Type B pancreatic cell (in vitro differentiated cells): Measurements from ENCODE around the gene PHF13. TPM values are rescaled to one million over a fixed set of nuclear protein-coding genes. Genes with fewer than 3 reads are reported as not detected.

Experiments used
- DNase-seq: peaks from one replicate; pipeline ENCODE4 v3.0.0; 2021; ENCODE audit warnings: mixed read lengths; ENCODE audit not compliant: unreplicated experiment; ENCODE audit errors: extremely low spot score
- H3K27ac Mint-ChIP-seq: 2 replicates; pipeline ENCODE4 v1.8.0; 2021; ENCODE audit warnings: mild to moderate bottlenecking, mixed read lengths
- H3K27me3 Mint-ChIP-seq: 2 replicates; pipeline ENCODE4 v1.8.0; 2021; ENCODE audit warnings: mixed read lengths
- H3K36me3 Mint-ChIP-seq: 2 replicates; pipeline ENCODE4 v1.8.0; 2021; ENCODE audit warnings: mixed read lengths
- H3K4me1 Mint-ChIP-seq: one replicate; pipeline ENCODE4 v1.8.0; 2021; ENCODE audit warnings: mixed read lengths; ENCODE audit not compliant: unreplicated experiment
- H3K4me3 Mint-ChIP-seq: 2 replicates; pipeline ENCODE4 v1.8.0; 2021; ENCODE audit warnings: mild to moderate bottlenecking, mixed read lengths
- H3K9me3 Mint-ChIP-seq: 2 replicates; pipeline ENCODE4 v1.8.0; 2021; ENCODE audit warnings: mixed read lengths
- long read RNA-seq: library from polyadenylated mRNA; unstranded; transcript quantifications from one replicate; pipeline ENCODE4 v2.0.0, GENCODE V29; 2020
- total RNA-seq: library from RNA; stranded (reverse); gene quantifications from 2 replicates; pipeline ENCODE4 v1.2.1, GENCODE V29; 2021; ENCODE audit warnings: low replicate concordance
- TF ChIP-seq, protein P1 (sequence below): fragments of 200-600 bp; sonication (generic); conservative IDR thresholded peaks from 2 replicates; pipeline ENCODE4 v1.5.0; 2021; ENCODE audit warnings: antibody characterized with exemption, mild to moderate bottlenecking

The PHF13 gene
- 14.7 and 21.2 TPM in 2 replicates for total RNA-seq
- long read RNA-seq, partial matches to known transcripts: 4 of 4 reads
- long read RNA-seq, other reads (novel, unspliced or antisense): 0 of 4 reads

DNA sequence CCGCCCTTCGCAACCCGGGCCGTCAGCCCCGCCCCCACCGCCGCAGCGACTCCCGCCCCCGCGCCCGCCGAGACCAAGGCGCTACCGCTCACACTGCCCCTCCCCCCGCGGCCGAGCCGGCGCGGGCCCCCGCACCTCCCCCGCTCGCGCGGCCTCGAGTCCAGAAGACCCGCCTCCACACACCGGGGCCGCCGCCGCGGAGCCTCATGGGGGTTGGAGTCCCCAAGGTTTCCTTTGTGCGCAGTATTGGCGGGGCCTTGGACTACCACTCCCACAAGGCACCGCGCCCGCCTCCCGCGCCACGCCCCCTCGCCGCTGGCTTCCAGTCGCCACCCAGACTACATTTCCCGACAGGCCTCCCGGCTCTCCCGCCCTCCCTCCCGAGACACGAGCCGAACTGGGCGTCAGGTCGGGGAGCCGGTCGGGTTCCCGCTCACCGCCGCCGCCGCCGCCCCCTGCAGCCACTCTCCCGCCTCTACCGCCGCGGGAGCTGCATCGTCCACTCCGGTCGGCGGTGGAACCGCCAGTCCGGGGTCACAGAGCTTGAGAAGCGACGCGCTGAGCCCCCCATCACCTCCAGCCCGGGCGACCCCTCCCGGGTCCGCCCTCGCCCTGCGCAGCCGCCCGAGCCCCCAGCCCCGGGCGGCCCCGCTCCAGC lies at the start of gene PHF13:
Gene PHF13, plus strand, starts transcription at position 371 of the 658 bp plus-strand sequence. CDS start 336 bp downstream, outside the sequence.
- H3K4me3 Mint-ChIP-seq: peak within 1 kb of the TSS; percentile 97
- peak within 1 kb of the TSS; percentile 98 for H3K27ac Mint-ChIP-seq
- TF ChIP-seq, protein P1, sequence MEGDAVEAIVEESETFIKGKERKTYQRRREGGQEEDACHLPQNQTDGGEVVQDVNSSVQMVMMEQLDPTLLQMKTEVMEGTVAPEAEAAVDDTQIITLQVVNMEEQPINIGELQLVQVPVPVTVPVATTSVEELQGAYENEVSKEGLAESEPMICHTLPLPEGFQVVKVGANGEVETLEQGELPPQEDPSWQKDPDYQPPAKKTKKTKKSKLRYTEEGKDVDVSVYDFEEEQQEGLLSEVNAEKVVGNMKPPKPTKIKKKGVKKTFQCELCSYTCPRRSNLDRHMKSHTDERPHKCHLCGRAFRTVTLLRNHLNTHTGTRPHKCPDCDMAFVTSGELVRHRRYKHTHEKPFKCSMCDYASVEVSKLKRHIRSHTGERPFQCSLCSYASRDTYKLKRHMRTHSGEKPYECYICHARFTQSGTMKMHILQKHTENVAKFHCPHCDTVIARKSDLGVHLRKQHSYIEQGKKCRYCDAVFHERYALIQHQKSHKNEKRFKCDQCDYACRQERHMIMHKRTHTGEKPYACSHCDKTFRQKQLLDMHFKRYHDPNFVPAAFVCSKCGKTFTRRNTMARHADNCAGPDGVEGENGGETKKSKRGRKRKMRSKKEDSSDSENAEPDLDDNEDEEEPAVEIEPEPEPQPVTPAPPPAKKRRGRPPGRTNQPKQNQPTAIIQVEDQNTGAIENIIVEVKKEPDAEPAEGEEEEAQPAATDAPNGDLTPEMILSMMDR: no peak
- peaks cover 3% of the 10 kb centered on the region for H3K36me3 Mint-ChIP-seq
- peak; percentile 100 for DNase-seq
- H3K27me3 Mint-ChIP-seq: no peaks in the 10 kb centered on the region
- H3K9me3 Mint-ChIP-seq: no peaks in the 10 kb centered on the region
- H3K4me1 Mint-ChIP-seq: peaks cover 18% of the 10 kb centered on the region

DNA sequence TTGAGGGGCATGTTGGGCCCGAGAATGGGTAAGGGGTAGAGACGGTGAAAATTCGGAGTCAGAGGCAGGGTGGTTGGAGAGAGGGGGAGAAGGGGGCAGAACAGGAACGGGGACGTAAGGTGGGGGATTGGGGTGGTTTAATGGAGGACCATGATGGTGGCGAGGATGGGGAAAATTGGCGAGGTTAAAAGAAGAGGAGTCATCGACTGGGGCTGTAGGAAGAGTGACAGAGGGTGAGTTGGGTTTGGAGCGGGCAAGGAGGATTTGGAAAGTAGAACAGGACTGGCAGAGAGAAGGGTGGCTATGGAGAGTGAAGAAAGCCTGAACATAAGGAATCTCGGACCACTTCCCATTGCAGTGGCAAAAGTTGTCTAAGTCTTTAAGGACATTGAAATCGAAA lies 44.5 kb upstream of the PHF13 start:
- no peak overlapping the region for H3K27ac Mint-ChIP-seq
- TF ChIP-seq, protein P1: no peak
- no peaks in the 10 kb centered on the region for H3K36me3 Mint-ChIP-seq
- no peaks in the 10 kb centered on the region for H3K4me1 Mint-ChIP-seq
- H3K4me3 Mint-ChIP-seq: no peak overlapping the region
- no peaks in the 10 kb centered on the region for H3K9me3 Mint-ChIP-seq
- no peak for DNase-seq
- peaks cover 48% of the 10 kb centered on the region for H3K27me3 Mint-ChIP-seq

DNA sequence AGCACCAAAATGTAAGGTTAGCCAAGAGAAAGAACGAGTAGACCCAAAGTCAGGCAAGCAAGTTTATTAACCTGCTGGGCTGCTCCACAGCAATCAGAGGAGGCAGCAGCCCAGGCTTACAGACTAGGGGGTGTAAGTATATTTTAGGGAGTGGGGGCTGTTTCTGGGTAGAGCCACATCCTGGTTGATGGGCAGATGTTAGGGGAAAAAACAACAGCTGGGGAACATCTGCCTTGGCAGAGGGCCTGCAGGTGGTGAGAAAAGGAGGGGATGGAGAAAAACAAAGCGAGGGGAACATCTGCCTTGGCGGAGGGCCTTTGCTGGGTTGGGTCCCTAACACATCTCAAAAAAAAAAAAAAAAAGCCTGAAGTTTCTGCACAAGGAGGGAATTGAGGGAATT lies 43.4 kb upstream of the PHF13 start:
- Mint-ChIP-seq H3K4me3 (no peak overlapping the region), H3K9me3 (no peaks in the 10 kb centered on the region), H3K4me1 (no peaks in the 10 kb centered on the region), H3K27me3 (peaks cover 48% of the 10 kb centered on the region), H3K27ac (no peak overlapping the region), H3K36me3 (no peaks in the 10 kb centered on the region)
- TF ChIP-seq, protein P1: no peak
- DNase-seq: no peak

DNA sequence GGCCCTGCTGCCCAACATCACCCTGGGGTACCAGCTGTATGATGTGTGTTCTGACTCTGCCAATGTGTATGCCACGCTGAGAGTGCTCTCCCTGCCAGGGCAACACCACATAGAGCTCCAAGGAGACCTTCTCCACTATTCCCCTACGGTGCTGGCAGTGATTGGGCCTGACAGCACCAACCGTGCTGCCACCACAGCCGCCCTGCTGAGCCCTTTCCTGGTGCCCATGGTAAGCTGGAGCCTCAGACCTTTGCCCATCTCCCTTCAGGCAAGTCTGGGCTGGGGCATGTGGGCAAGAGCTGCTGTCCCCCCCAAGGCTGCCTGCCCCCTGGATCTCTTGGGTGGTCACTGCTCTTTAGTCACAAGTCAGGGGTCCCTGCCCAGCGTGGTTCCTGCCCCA lies 42.5 kb upstream of the PHF13 start:
- TF ChIP-seq, protein P1: no peak
- Mint-ChIP-seq H3K27me3 (peaks cover 48% of the 10 kb centered on the region), H3K4me3 (no peak overlapping the region), H3K27ac (no peak overlapping the region), H3K4me1 (no peaks in the 10 kb centered on the region), H3K9me3 (no peaks in the 10 kb centered on the region), H3K36me3 (no peaks in the 10 kb centered on the region)
- no peak for DNase-seq

DNA sequence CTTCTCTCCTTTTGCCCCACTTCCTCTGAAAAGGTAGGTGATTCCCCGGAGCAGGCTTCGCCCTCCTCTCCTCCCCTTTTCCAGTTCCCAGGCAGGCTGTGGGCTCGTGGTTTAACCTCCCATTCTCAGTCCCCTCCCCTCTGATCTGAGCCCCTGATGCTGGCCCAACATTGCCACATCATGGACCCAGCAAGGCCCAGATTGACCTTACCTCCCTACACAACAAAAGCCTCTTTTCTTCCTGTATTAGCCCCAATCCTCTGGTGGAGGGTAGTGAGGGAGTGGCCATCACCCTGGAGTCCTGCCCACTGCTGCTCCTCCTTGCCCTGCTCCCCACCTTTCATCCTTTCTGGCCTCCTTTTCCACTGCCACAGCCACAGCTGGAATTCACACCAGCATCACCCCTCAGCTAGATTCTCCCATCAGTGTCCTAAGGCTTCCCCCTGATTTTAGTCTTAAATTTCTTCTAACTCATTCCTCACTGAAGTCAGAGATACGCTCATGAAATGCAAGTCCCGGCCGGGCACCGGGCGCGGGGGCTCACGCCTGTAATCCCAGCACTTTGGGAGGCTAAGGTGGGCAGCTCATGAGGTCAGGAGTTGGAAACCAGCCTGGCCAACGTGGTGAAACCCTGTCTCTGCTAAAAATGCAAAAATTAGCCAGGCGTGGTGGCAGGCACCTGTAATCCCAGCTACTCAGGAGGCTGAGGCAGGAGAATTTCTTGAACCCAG lies 40.7 kb upstream of the PHF13 start:
- TF ChIP-seq, protein P1: no peak
- no peaks in the 10 kb centered on the region for H3K4me1 Mint-ChIP-seq
- no peak overlapping the region for H3K4me3 Mint-ChIP-seq
- DNase-seq: no peak
- H3K9me3 Mint-ChIP-seq: no peaks in the 10 kb centered on the region
- H3K36me3 Mint-ChIP-seq: no peaks in the 10 kb centered on the region
- peaks cover 46% of the 10 kb centered on the region for H3K27me3 Mint-ChIP-seq
- H3K27ac Mint-ChIP-seq: no peak overlapping the region
